GM12892 (cell line): ENCODE measurements around the gene SCFD2.

Experiments
- POLR2A ChIP-seq: IDR thresholded peaks from 2 replicates; pipeline ENCODE4 v1.6.1; 2011; ENCODE audit warnings: low read depth, low read length, control low read depth
- TAF1 ChIP-seq: IDR thresholded peaks from 2 replicates; pipeline ENCODE4 v1.6.1; 2011; ENCODE audit warnings: low read depth, mild to moderate bottlenecking, control low read depth, low read length, borderline replicate concordance

DNA sequence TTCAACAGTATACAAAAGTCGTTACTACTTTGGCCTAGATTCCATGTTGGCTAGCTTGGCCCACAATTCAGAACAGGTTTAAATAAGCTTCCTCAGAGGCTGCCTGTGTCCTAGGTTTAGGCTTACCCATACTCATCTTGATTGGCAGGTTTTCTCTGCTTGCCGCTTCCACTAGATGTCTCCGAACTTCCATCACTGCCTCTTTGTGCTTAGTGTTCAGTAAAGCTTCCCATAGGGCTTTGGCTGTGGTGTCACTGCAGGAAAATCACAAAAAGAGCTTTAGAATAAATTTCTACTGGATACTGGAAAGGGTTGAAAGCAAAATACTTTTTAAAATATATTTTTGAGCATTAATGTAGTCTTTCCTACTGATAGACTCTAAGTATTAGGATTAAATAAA is 52.4 kb downstream of the SCFD2 start:
- TF ChIP-seq POLR2A (no peak), TAF1 (no peak)
